Stimulated activated CD8-positive, alpha-beta memory T cell treated with anti-CD3 and anti-CD28 coated beads, Interleukin-7, amount 100 ng/mL, for 24 hours (primary cell): ENCODE measurements around the gene MAD2L2.

Experiments
- DNase-seq: peaks from one replicate; pipeline ENCODE4 v3.0.0-alpha.2; 2020; ENCODE audit warnings: low read depth

MAD2L2 gene

DNA sequence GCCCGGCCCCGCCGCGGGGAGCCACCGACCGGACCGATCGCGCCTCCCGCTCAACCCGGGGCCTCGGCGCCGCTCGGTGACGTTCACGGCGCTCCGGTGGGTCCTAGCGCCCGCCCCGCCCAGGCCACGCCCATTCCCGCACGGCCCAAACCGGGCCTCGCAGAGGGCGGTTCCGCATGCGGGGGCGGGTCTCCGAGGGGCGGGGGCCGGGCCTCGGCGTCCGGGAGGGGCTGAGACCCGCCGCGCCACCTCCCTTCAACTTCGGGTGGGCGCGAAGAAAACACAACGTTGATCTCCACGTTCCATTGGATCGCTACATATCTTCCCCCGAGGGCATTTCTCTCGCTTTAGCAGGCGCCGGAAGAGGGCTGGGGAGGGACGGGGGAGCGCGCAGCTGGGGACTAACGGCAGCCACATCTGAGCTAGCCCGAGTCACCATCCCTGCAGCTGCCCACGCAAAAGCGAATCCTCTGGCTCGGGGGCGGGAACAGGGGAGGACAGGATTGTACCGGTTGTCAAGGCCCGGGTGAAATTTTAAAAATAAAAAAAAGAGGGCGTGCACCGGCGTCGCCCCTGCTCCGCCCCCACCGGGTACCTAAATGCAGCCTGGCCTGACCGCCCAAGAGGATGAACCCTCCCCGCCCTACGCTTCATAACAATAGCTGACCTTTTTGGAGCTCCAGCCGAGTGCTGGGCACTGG lies at the start of gene MAD2L2:
Gene MAD2L2, minus strand, starts transcription at position 78 of the 701 bp plus-strand sequence. CDS start 547 bp downstream, outside the sequence.
- peak; percentile 70 for DNase-seq

DNA sequence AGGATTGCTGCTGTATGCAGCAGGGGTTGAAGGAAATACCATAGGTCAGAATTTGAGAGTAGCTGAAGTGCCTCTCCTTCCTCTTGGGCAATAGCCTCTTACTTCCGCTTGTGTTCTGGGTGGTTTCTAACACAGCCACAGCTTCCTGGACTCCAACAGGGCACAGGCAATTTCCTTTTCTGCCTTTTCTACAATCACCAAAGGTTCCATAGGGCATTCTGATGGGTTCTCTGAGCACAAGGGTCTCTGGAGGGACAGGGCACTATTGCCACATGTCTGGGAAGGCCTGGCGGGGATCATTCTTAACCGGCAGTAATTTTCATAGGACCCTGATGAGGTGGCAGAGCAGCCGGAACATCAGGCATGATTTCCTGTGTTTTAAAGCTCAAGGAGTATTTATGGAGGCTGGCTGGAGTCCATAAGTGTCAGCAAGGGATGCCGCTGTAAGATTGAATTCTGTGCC lies 49.5 kb upstream of the MAD2L2 start:
- DNase-seq, result no peak

DNA sequence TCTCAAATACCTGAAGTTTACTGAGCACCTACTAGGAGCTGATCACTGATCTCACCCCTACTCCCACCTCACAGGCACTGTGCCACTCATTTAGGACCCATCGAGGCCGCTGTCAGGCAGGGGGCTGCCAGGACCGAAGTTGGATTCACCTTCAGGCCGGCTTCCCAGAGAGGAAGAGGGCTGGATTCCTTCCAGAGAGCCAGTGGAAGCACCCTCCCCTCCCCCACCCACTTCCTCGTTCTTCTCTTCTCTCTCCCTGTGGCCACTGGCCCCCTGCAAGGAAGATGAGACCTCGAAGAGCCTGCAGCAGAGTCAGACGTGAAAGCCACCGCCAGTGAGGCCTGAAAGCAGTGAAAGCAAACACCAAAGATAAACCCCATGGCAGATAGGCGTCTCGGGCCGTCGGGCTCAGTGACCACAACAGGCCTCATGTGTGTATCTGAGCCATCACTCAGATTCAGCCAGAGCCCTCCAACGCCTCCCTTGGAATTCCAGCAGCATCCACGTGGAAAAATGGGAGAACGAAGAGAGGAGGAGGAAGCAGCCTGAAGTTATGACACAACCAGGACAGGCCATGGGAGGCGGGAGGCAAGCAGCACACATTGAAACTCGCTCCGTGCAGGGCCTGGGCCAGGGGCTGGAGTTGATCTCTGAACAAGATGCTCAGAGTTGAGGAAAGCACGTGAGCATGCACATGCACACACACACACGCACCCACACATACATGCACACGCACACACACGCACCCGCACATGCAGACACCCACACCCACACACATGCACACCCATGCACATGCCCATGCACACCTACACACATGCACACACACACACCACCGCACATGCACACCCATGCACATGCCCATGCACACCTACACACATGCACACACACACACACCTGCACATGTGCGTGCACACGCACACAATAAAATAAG lies 48.8 kb upstream of the MAD2L2 start:
- no peak for DNase-seq

DNA sequence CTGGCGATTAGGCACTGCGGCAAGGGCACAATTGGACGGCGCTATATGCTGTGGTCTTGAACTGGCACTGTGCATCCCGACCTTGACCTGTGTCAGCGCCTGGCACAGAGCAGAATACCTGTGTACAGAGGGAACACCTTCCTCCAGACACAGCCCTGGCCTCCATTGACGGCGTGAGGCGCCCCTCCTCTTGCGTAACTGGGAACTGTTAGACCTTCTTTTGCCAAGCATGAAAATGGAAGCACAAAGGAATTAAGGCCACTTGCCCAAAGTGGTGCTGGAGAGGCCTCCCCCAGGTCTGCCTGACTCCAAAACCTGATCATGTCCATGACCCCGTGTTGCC lies 48.2 kb upstream of the MAD2L2 start:
- no peak for DNase-seq

DNA sequence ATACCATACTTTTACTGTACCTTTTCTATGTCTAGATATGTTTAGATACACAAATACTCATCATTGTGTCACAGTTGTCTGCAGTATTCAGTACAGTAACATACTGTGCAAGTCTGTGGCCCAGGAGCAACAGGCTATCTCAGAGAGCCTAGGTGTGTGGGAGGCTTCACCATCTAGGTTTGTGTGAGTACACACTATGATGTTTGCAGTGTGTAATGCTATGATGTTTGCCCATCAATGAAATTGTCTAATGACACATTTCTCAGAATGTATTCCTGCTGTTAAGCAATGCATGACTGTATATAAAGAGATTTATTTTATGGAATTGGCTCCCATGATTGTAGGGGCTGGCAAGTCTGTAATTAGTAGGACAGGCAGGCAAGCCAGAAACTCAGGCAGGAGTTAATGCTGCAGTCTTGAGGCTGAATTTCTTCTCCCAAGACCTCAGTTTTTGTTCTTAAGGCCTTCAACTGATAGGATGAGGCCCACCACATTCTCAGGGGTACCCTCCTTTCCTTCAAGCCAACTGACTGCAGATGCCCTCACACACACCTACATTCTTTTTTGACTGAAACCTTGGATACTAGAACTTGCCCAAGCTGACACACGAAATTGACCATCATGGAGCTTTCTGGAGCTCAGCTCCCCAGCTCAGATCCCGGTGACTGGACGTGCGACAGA lies 47.3 kb upstream of the MAD2L2 start:
- no peak for DNase-seq

GRCh38 chr1:11727119-11727518 lies 46.2 kb upstream of the MAD2L2 start:
- DNase-seq, result no peak

DNA sequence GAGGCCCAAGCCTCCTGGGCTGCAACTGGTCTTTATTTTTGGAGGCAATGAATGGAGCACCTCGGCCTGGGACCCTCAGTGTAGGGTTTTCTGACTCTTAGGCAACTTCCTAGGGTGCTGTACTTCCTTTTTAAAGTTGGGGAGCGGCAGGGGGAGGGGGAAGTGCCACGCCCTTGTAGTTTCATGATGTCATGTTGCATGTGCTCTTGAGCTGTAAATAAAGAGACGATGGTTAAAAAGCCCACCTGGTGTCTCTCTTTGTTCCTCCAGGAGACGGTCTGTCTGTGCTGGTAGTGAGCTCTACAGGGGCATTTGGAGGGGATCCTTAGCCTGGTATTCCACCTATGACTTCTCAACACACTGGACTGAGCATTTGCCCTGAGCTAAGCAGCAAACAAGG lies 44.7 kb upstream of the MAD2L2 start:
- DNase-seq, result no peak

- DNase-seq, result no peak
Observed at GRCh38 chr1:11722538-11722937, 41.6 kb upstream of the MAD2L2 start.

GRCh38 chr1:11721311-11721710 lies 40.4 kb upstream of the MAD2L2 start:
- no peak for DNase-seq

- no peak for DNase-seq
Observed at GRCh38 chr1:11720525-11720924, 39.6 kb upstream of the MAD2L2 start.

GRCh38 chr1:11720033-11720376 lies 39.1 kb upstream of the MAD2L2 start:
- DNase-seq, result no peak

DNA sequence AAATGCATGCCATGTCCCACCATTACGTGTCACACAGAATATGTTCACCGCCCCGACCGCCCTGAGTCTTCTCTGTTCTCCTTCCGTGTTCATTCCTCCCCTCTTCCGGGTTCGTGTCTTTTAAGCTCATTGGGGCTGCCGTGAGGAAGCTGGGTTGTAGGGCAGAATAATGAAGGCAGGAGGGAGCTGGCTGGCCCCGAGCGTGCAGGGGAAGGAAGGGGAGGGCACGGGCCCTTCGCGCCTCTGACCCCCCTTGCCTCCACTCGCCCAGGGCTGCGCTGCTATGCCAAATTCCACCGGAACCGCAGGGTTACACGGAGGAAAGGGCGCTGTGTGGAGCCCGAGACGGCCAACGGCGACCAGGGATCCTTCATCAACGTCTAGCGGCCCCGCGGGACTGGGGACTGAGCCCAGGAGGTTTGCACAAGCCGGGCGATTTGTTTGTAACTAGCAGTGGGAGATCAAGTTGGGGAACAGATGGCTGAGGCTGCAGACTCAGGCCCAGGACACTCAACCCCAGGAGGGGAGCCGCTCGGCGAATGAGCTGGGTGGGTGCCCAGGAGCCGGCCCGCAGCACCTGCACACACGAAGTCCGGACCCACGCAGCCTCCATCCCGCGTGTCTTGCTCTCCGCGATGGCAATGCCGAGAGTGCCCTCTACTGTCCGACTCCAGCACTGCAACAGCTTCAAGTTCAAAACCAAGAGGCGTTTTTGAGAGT lies 38.5 kb upstream of the MAD2L2 start:
- peak; percentile 78 for DNase-seq

DNA sequence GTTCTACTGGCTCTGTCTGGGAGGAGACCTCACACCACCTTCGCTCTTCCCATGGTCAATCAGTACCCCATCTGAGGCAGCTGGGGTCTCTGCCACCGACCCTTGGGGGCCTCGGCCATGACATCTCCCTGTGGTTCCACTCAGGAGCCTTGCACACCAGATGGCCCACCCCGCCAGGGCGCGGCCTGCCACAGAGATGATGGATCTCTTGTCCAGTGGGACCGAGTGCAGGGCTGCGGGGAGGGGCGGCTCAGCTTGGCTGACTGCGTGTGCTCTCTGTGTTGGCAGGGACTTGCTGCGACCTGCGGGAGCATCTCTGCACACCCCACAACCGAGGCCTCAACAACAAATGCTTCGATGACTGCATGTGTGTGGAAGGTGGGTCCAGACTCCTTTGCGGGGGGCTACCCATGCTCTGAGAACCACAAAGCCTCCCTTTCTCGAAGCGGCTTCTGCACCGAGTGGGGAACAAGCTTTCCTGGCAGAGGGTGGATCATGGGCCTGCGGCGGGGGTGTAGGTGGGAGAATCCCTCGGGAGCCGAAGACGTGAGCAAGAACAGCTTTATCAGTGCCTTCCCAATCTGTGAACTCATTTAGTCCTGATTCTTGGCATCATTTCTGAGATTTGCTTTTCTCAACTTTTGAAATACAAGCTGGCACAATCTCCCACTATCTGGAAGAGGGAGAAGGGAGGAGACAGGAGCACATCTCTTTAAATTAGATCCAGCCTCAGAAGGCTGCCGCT lies 34.1 kb upstream of the MAD2L2 start:
- DNase-seq, result no peak

DNA sequence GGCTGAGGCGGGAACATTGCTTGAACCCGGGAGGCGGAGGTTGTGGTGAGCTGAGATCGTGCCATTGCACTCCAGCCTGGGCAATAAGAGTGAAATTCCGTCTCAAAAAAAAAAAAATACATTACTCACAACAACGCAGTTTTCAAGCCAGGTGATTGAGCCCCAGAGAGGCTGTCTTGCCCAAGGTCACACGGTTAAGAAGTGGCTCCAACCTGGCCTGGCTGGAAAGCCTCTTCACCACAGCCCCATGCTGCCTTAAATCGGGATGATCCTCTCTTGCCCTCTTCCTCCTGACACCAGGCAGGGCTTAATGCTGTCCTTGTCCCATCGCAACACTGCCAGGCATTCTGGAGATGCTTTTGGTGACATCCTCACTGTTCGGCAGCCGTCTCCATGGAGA lies 32.1 kb upstream of the MAD2L2 start:
- no peak for DNase-seq

DNA sequence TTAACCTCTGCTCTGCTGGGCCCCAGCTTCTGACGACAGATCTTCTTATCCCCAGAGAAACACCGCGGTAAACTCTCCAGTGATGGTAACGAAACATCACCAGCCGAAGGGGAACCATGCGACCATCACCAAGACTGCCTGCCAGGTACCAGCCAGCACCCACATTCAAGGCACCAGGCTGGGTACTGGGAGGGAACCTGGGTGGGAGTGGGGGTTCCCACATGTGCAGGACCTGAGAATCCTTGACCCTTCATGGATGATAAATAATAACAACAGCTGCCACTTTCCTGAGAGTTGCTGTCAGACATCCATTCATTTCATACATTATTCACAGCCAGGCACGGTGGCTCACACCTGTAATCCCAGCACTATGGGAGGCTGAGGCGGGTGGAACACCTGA lies 31.3 kb upstream of the MAD2L2 start:
- DNase-seq, result no peak

- DNase-seq, result no peak
Observed at GRCh38 chr1:11711490-11711889, 30.5 kb upstream of the MAD2L2 start.

DNA sequence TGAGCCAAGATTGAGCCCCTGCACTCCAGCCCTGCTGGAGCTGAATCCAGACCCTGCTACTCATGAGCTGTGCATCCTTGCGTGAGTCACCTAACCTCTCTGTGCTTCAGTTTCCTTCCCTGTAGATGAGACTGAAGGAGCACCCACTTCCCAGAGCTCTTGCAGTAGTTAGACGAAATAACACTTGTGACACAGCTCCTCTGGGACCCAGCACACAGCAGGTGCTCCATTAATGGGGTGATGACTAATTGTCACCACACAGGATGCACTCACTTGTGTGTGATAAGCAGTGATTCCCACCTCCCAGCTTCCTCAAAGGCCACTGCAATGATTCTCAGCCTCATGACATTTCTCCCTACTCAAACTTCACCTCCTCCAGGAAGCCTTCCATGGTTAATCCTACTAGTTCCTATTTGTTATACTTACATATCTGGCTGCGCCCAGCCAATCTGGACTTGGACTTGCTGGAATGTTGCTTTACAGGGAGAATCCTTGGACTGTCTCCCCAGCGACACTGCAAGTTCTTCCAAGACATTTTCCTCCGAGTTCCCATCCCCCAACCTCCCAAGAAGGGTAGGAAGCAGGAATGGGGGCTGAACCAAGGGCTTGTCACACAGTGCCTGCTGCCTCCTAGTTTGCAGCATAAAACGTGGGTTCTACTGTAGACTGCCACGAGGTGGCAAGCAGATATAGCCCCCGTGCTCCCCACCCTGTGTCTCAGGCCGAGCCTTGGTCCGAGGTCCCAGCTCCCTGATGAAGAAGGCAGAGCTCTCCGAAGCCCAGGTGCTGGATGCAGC lies 27.8 kb upstream of the MAD2L2 start:
- DNase-seq, result no peak

DNA sequence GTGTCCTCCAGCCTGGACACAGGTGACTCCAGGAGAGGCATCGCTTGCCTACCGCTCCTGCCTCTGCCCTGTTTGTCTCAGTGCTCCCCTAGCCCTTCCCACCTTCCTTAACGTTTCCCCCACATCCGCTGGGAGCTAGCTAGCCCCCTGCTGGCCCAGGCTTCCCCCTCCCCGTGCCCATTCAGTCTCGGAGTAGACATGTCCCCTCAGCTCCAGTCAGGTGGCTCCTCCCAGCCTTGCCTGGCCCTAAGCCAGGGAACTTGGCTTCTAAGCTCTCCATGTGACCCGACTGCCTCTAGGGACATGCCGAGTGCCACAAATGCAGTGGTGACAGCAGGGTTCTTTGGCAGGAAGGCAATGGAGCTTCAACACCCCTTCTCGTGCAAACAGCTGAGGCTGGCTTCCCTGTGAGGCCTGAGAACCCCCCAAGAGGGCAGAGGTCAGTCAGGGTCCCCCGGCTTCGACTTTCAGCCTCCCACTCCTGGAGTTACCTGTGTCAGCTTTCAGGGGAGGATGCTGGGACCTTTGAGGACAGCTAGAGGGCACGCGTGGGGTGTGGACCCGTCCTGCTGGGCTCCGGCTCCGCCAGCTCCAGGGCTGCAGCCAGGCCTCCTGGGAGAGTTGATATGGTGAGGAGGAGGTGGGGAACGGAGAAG lies 26.8 kb upstream of the MAD2L2 start:
- no peak for DNase-seq

- DNase-seq, result no peak
Observed at GRCh38 chr1:11706292-11706691, 25.3 kb upstream of the MAD2L2 start.

DNA sequence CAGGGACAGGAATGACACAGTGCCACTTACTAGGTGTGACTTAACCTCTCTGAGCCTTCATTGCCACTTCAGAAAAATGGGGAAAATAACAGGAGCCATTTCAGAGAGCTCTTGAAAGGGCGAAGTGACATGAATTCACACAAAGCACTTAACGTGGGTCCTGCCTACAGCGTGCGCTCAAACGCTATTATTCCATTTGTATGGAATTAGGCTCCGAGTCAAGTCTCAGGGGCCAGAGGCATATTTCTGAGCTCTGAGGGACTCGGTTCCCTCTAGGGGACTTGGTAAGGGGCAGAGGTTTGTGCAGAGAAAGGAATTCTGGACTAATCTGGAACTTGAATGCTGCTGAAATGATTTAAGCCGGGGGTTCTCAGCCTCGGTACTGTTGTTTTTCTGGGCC lies 24.6 kb upstream of the MAD2L2 start:
- no peak for DNase-seq
